ENCODE data around the gene MPG. TPM values are rescaled to one million over a fixed set of nuclear protein-coding genes. Genes with fewer than 3 reads are reported as not detected.

The MPG gene
- total and polyA plus RNA-seq, 2 donors (not counting 1 experiment from before 2014, with no cell fraction given), result 59.6 to 66.4 TPM

DNA sequence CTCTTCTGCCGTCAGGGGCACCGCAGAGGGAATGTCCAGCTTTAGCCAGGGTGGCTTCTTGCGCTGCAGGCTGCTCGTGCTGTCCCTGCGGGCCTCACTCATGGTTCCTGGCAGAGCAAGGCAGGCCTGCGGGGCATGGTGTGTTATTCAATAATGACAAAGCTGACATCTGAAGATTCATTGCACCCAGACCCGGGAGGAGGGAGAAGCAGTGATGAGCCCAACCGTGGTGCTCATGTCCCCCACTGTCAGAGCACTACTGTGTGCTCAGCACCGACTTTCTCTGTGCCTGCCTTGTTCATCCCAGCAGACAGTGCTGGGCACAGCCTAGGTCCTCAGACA, 13.1 kb upstream of the MPG start:
- no peak overlapping the region for H3K4me3 Mint-ChIP-seq
- POLR2A ChIA-PET, result interaction anchor here (0.5 to 0.6 kb wide), 3 partner anchors 13 to 117 kb away, joined by 3 to 7 read pairs (median 4); no protein-coding TSS in a partner anchor
- WGBS (ENCODE audit: insufficient coverage), result 94% methylated on average over 9 of the region's 9 CpGs

DNA sequence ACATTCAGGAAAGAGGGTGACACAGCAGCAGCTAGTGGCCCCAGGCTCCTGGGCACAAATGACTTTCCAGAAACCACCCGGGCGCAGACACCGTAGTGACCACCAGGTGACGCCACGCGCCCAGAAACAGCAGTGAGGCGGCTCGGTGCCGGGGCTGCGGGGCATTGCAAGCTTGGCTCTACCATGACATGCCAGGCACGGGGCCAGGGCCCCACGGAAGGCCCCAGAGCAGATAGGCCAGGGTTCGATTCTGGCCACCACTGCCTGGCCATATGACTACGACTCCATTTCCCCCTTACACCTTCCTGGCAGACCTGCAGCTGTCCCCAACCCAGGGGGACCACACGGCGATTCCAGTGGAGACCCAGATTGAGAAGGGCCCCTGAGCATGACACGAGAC, 12.3 kb upstream of the MPG start:
- Mint-ChIP-seq H3K4me3 (no peak overlapping the region), H3K9me3 (ENCODE audit: insufficient read depth) (no peaks in the 10 kb centered on the region), H3K27me3 (peaks cover 6% of the 10 kb centered on the region), H3K27ac (peak overlapping the region; percentile 56), H3K4me1 (peaks cover 7% of the 10 kb centered on the region)
- Histone ChIP-seq H3K27ac (ENCODE audit: low read length in 2 of 2) (no peak overlapping the region), H3K79me2 (ENCODE audit: control insufficient read depth, insufficient read depth, low read length) (no peaks in the 10 kb centered on the region), H3K9me3 (ENCODE audit: control extremely low read depth in 1 of 3, control insufficient read depth in 2 of 3, insufficient read depth in 1 of 3, low read length in 2 of 3) (no peaks in the 10 kb centered on the region), H3K27me3 (replicated peaks in 1 of 4; ENCODE audit: control extremely low read depth in 1 of 4, control insufficient read depth in 3 of 4, insufficient read depth in 4 of 4, low read length in 3 of 4) (peaks cover 0 to 15% (median 3%) of the 10 kb centered on the region in 4 experiments), H3K4me2 (replicated peaks; ENCODE audit: low read depth, low read length, poor library complexity, severe bottlenecking) (no peak overlapping the region), H4K20me1 (ENCODE audit: control insufficient read depth, insufficient read depth, low read length, poor library complexity, severe bottlenecking) (no peaks in the 10 kb centered on the region), H3K4me3 (ENCODE audit: control extremely low read depth in 1 of 5, extremely low read depth in 1 of 5, insufficient read depth in 1 of 5, low read depth in 2 of 5, low read length in 4 of 5) (no peak overlapping the region), H2AFZ (ENCODE audit: insufficient read depth, low read depth, low read length, poor library complexity, severe bottlenecking) (peak overlapping the region; percentile 1), H3K4me1 (ENCODE audit: control insufficient read depth in 2 of 2, insufficient read depth in 2 of 2, low read length in 2 of 2) (peaks cover 0 to 8% of the 10 kb centered on the region in 2 donors), H3K9ac (ENCODE audit: low read length) (no peak overlapping the region), H3K36me3 (replicated peaks in 1 of 2; ENCODE audit: control extremely low read depth in 1 of 2, control insufficient read depth in 1 of 2, extremely low read depth in 1 of 2, insufficient read depth in 2 of 2, low read length in 1 of 2) (no peaks in the 10 kb centered on the region)
- DNase-seq, result peak; percentile 87
- WGBS (ENCODE audit: insufficient coverage), result 21% methylated on average over 17 of the region's 17 CpGs
- ChIA-PET CTCF (interaction anchor here (0.8 to 14.6 kb wide), 30 partner anchors 9 to 305 kb away, joined by 3 to 401 read pairs (median 6); partner anchors contain the start of genes HBQ1, MPG, MRPL28 and POLR3K), POLR2A (interaction anchor here (0.6 to 1.5 kb wide), 5 partner anchors 12 to 116 kb away, joined by 3 to 9 read pairs (median 4); partner anchors contain the start of gene MPG)
- TF ChIP-seq, protein P1, sequence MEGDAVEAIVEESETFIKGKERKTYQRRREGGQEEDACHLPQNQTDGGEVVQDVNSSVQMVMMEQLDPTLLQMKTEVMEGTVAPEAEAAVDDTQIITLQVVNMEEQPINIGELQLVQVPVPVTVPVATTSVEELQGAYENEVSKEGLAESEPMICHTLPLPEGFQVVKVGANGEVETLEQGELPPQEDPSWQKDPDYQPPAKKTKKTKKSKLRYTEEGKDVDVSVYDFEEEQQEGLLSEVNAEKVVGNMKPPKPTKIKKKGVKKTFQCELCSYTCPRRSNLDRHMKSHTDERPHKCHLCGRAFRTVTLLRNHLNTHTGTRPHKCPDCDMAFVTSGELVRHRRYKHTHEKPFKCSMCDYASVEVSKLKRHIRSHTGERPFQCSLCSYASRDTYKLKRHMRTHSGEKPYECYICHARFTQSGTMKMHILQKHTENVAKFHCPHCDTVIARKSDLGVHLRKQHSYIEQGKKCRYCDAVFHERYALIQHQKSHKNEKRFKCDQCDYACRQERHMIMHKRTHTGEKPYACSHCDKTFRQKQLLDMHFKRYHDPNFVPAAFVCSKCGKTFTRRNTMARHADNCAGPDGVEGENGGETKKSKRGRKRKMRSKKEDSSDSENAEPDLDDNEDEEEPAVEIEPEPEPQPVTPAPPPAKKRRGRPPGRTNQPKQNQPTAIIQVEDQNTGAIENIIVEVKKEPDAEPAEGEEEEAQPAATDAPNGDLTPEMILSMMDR (IDR thresholded peaks at IDR 0.05), result peak; percentile 96
- no peak for TF ChIP-seq EZH2 (IDR thresholded peaks at IDR 0.05; ENCODE audit: borderline replicate concordance, insufficient read depth, low read depth, low read length, poor library complexity, severe bottlenecking)
- intact Hi-C loops (cut with micrococcal nuclease), result loop anchor here (1.0 kb wide), 5 partner anchors 13 to 297 kb away; partner anchors contain the start of gene MPG
- peak; percentile 94 for ATAC-seq (ENCODE audit: low read depth)

More for the DNA sequence above, 13.1 kb upstream of the MPG start:
- no peaks in the 10 kb centered on the region for H3K36me3 ChIP-seq (replicated peaks in 1 of 2; ENCODE audit: control extremely low read depth in 1 of 2, control insufficient read depth in 1 of 2, extremely low read depth in 1 of 2, insufficient read depth in 2 of 2, low read length in 1 of 2)
- CTCF ChIA-PET, result interaction anchor here (0.9 to 14.6 kb wide), 16 partner anchors 8 to 297 kb away, joined by 3 to 401 read pairs (median 16); partner anchors contain the start of genes HBQ1, POLR3K and SNRNP25
- no peak overlapping the region for H3K4me2 ChIP-seq (replicated peaks; ENCODE audit: low read depth, low read length, poor library complexity, severe bottlenecking)
- H3K9ac ChIP-seq (ENCODE audit: low read length), result no peak overlapping the region
- no peak for DNase-seq
- H3K4me1 ChIP-seq (ENCODE audit: control insufficient read depth in 2 of 2, insufficient read depth in 2 of 2, low read length in 2 of 2), result peaks cover 0 to 8% of the 10 kb centered on the region in 2 donors
- H3K4me3 ChIP-seq (ENCODE audit: control extremely low read depth in 1 of 5, extremely low read depth in 1 of 5, insufficient read depth in 1 of 5, low read depth in 2 of 5, low read length in 4 of 5), result no peak overlapping the region
- Mint-ChIP-seq H3K27me3 (peaks cover 4% of the 10 kb centered on the region), H3K27ac (no peak overlapping the region), H3K4me1 (peaks cover 7% of the 10 kb centered on the region), H3K9me3 (ENCODE audit: insufficient read depth) (no peaks in the 10 kb centered on the region)
- H3K9me3 ChIP-seq (ENCODE audit: control extremely low read depth in 1 of 3, control insufficient read depth in 2 of 3, insufficient read depth in 1 of 3, low read length in 2 of 3), result no peaks in the 10 kb centered on the region
- no peaks in the 10 kb centered on the region for H3K79me2 ChIP-seq (ENCODE audit: control insufficient read depth, insufficient read depth, low read length)
- H4K20me1 ChIP-seq (ENCODE audit: control insufficient read depth, insufficient read depth, low read length, poor library complexity, severe bottlenecking), result no peaks in the 10 kb centered on the region
- H3K27me3 ChIP-seq (replicated peaks in 1 of 4; ENCODE audit: control extremely low read depth in 1 of 4, control insufficient read depth in 3 of 4, insufficient read depth in 4 of 4, low read length in 3 of 4), result peaks cover 0 to 8% (median 2%) of the 10 kb centered on the region in 4 experiments
- TF ChIP-seq, protein P1 (IDR thresholded peaks at IDR 0.05), result no peak
- intact Hi-C loops (cut with micrococcal nuclease), result loop anchor here (1.0 kb wide), 5 partner anchors 13 to 297 kb away; partner anchors contain the start of gene MPG
- ATAC-seq (ENCODE audit: low read depth), result no peak
- no peak overlapping the region for H3K27ac ChIP-seq (ENCODE audit: low read length in 2 of 2)
- no peak overlapping the region for H2AFZ ChIP-seq (ENCODE audit: insufficient read depth, low read depth, low read length, poor library complexity, severe bottlenecking)
